Liver (tissue), 3 donors: ENCODE data around the gene MARCHF9.

Experiments
- ATF3 ChIP-seq: IDR thresholded peaks from 2 replicates; pipeline ENCODE4 v1.6.1; 2016; ENCODE audit warnings: antibody characterized with exemption
- EGR1 ChIP-seq, 2 donors: IDR thresholded peaks; 2 replicates each; pipeline ENCODE4 v1.6.1; 2016 to 2018; ENCODE audit warnings: antibody characterized with exemption in 2 of 2, low read depth in 2 of 2
- GABPA ChIP-seq, 2 donors: IDR thresholded peaks in 1 of 2; conservative IDR thresholded peaks in 1 of 2; 2 replicates each; pipeline ENCODE4 v1.6.1; 2016; ENCODE audit warnings: antibody characterized with exemption in 2 of 2, mild to moderate bottlenecking in 1 of 2, moderate library complexity in 1 of 2
- HNF4A ChIP-seq, 2 donors: conservative IDR thresholded peaks; 2 replicates each; pipeline ENCODE4 v1.6.1; 2016; ENCODE audit warnings: antibody characterized with exemption in 2 of 2, mild to moderate bottlenecking in 2 of 2
- JUND ChIP-seq, 2 donors: IDR thresholded peaks; 2 replicates each; pipeline ENCODE4 v1.6.1; 2016; ENCODE audit warnings: antibody characterized with exemption in 2 of 2
- NR2F2 ChIP-seq: IDR thresholded peaks from 2 replicates; pipeline ENCODE4 v1.6.1; 2016; ENCODE audit warnings: antibody characterized with exemption
- RAD21 ChIP-seq, 2 donors: IDR thresholded peaks; 2 replicates each; pipeline ENCODE4 v1.6.1; 2016; ENCODE audit warnings: antibody characterized with exemption in 2 of 2, mild to moderate bottlenecking in 2 of 2
- SP1 ChIP-seq: IDR thresholded peaks from 2 replicates; pipeline ENCODE4 v1.6.1; 2018; ENCODE audit warnings: antibody characterized with exemption, mild to moderate bottlenecking
- TAF1 ChIP-seq: conservative IDR thresholded peaks from 2 replicates; pipeline ENCODE4 v1.6.1; 2016; ENCODE audit warnings: antibody characterized with exemption, mild to moderate bottlenecking
- TF ChIP-seq, protein P1 (sequence below): fragments of 150-350 bp; IDR thresholded peaks from 2 replicates; pipeline ENCODE4 v1.5.1; 2017; ENCODE audit warnings: improper control_type of control experiment, low read depth, low read length; ENCODE audit not compliant: missing input control
- TF ChIP-seq, protein P2 (sequence below): IDR thresholded peaks from 2 replicates; pipeline ENCODE4 v1.6.1; 2016; ENCODE audit warnings: antibody characterized with exemption, mild to moderate bottlenecking
- TF ChIP-seq, protein P3 (sequence below): IDR thresholded peaks from 2 replicates; pipeline ENCODE4 v1.6.1; 2016; ENCODE audit warnings: antibody characterized with exemption
- donor health status: healthy.
- donor health status: healthy.

DNA sequence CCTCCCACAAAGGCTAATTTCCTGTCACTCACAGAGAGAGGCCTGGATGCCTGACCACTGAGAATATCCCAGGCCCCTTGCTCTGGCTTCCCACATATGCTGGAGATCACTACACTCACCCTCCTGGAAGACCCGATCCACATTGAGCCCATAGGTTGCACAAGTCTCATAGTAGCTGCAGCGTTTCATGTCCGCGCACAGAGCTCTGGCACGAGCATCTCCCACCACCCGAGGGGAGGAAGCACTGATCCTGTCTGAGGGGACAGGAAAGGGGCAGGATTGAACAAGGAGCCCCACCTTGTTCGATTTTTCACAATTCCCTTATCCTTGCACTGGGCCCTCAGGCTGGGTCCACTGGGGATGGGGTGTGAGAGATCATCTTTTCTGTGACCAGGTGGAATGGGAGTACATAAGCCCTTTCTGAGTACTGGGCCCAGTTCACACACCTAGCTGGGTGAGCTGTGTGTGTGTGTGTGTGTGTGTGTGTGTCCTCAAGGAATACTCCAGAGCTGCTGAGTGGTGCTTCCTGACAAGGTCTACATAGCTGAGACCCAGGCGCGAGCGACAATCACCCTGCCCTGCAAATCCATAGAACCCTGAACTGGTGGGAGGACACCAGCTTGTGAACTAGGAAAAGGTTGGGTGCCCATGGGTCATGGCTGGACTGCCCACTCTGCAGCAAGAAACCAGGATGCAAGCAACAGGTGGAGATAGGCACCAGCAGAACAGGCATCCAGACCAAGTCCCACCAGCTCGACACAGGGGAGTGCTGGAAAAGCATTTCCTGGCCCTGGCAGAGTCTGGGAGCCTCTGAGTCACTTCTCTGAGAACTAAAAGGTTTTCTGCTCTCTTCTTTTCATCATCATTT is 21.9 kb upstream of the MARCHF9 start:
- TF ChIP-seq, protein P1, sequence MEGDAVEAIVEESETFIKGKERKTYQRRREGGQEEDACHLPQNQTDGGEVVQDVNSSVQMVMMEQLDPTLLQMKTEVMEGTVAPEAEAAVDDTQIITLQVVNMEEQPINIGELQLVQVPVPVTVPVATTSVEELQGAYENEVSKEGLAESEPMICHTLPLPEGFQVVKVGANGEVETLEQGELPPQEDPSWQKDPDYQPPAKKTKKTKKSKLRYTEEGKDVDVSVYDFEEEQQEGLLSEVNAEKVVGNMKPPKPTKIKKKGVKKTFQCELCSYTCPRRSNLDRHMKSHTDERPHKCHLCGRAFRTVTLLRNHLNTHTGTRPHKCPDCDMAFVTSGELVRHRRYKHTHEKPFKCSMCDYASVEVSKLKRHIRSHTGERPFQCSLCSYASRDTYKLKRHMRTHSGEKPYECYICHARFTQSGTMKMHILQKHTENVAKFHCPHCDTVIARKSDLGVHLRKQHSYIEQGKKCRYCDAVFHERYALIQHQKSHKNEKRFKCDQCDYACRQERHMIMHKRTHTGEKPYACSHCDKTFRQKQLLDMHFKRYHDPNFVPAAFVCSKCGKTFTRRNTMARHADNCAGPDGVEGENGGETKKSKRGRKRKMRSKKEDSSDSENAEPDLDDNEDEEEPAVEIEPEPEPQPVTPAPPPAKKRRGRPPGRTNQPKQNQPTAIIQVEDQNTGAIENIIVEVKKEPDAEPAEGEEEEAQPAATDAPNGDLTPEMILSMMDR: no peak
- TF ChIP-seq TAF1 (no peak), GABPA (IDR thresholded peaks at IDR 0.05 in 1 of 2, conservative IDR thresholded peaks at IDR 0.05 in 1 of 2) (no peak), ATF3 (no peak), NR2F2 (no peak), RAD21 (IDR thresholded peaks at IDR 0.05) (no peak), JUND (IDR thresholded peaks at IDR 0.05) (no peak), HNF4A (conservative IDR thresholded peaks at IDR 0.05) (no peak), SP1 (no peak), EGR1 (IDR thresholded peaks at IDR 0.05; ENCODE audit: low read depth in 2 of 2) (no peak)
- TF ChIP-seq, protein P2, sequence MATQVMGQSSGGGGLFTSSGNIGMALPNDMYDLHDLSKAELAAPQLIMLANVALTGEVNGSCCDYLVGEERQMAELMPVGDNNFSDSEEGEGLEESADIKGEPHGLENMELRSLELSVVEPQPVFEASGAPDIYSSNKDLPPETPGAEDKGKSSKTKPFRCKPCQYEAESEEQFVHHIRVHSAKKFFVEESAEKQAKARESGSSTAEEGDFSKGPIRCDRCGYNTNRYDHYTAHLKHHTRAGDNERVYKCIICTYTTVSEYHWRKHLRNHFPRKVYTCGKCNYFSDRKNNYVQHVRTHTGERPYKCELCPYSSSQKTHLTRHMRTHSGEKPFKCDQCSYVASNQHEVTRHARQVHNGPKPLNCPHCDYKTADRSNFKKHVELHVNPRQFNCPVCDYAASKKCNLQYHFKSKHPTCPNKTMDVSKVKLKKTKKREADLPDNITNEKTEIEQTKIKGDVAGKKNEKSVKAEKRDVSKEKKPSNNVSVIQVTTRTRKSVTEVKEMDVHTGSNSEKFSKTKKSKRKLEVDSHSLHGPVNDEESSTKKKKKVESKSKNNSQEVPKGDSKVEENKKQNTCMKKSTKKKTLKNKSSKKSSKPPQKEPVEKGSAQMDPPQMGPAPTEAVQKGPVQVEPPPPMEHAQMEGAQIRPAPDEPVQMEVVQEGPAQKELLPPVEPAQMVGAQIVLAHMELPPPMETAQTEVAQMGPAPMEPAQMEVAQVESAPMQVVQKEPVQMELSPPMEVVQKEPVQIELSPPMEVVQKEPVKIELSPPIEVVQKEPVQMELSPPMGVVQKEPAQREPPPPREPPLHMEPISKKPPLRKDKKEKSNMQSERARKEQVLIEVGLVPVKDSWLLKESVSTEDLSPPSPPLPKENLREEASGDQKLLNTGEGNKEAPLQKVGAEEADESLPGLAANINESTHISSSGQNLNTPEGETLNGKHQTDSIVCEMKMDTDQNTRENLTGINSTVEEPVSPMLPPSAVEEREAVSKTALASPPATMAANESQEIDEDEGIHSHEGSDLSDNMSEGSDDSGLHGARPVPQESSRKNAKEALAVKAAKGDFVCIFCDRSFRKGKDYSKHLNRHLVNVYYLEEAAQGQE: no peak
- TF ChIP-seq, protein P3, sequence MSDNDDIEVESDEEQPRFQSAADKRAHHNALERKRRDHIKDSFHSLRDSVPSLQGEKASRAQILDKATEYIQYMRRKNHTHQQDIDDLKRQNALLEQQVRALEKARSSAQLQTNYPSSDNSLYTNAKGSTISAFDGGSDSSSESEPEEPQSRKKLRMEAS: no peak
